NCI-H446 (cell line): ENCODE results near the gene HBD.
"Not testable (repeated sequence)": the region's sequence is repeated elsewhere in the genome, so short reads cannot be mapped to it uniquely, and the experiment has no call there.

ENCODE experiments used
- DNase-seq, 2 experiments: peaks; one replicate each; lab custom pipeline; 2025; lab: John Stamatoyannopoulos, UW

HBD gene

DNA sequence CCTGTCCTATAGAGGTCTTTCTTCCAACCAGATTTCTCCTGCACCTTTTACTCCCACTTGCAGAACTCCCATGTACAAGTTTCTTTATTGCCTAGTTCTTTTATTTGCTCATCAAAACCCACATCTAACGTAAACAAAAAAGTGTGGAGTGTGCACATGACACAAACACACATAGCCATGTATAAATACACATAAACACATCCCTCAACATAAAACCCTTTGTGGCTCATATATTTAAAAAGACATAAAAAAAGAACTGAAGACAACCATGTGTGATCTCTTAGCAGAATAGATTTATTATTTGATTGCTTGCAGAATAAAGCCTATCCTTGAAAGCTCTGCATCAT lies 18.6 kb upstream of the HBD start:
- no peak for DNase-seq

- DNase-seq: no peak
Observed at GRCh38 chr11:5252192-5252918, 18.1 kb upstream of the HBD start.

- DNase-seq: no peak
Observed at GRCh38 chr11:5251746-5252145, 17.5 kb upstream of the HBD start.

DNA sequence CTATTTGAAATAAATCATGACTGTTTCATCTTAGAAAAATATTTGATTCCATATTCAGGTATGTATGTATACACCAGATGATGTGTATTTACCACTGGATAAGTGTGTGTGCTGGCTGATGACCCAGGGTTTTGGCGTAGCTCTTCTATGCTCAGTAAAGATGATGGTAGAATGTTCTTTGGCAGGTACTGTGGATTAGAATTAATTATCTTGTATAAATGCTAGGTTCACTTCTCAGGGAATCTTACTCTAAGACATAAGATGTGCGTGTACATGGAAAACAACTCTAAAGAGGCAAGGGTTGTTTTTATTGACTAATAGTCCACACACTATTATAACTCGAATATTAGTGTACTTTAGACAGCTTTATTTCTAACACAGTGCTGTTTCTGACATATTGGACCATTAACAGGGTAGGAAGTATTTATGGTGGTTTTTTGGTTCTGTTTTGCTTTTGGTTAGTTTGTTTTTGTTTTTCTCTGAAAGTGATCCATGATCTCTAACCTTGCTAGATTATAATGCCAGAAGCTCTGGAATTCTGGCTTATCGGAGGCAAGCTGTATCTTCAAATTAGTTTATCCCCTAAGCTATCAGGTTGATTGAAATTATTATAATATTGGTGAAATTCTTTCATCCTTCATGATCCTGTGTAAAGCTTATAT lies 16.4 kb upstream of the HBD start:
- DNase-seq: no peak

DNA sequence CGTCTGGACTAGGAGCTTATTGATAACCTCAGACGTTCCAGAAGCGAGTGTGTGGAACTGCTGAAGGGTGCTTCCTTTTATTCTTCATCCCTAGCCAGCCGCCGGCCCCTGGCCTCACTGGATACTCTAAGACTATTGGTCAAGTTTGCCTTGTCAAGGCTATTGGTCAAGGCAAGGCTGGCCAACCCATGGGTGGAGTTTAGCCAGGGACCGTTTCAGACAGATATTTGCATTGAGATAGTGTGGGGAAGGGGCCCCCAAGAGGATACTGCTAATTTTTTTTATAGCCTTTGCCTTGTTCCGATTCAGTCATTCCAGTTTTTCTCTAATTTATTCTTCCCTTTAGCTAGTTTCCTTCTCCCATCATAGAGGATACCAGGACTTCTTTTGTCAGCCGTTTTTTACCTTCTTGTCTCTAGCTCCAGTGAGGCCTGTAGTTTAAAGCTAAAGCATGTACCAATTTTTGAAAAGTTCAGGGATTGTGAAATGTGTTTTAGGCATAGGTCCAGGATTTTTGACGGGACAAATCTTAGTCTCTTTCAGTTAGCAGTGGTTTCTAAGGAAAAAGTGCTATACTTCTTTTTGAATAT lies 15.6 kb upstream of the HBD start, which contains the start of gene HBG1:
TSS of gene HBG1 (minus strand) at position 51 of the 590 bp plus-strand sequence. CDS start 53 bp downstream, outside the sequence.
- DNase-seq: not testable (repeated sequence)

DNA sequence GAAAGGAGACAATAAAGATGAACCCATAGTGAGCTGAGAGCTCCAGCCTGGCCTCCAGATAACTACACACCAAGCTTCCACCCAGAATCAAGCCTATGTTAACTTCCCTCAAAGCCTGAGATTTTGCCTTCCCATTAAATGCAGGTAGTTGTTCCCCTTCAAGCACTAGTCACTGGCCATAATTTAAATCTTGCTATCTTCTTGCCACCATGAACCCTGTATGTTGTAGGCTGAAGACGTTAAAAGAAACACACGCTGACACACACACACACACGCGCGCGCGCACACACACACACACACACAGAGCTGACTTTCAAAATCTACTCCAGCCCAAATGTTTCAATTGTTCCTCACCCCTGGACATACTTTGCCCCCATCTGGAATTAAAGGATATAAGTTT lies 14.2 kb upstream of the HBD start:
- DNase-seq: not testable (repeated sequence)

GRCh38 chr11:5247472-5248192 lies 13.3 kb upstream of the HBD start:
- DNase-seq: no peak

GRCh38 chr11:5246772-5247471 lies 12.6 kb upstream of the HBD start:
- no peak for DNase-seq

- DNase-seq: no peak
Observed at GRCh38 chr11:5245155-5245554, 10.9 kb upstream of the HBD start.

- no peak for DNase-seq
Observed at GRCh38 chr11:5243816-5244180, 9.5 kb upstream of the HBD start.

DNA sequence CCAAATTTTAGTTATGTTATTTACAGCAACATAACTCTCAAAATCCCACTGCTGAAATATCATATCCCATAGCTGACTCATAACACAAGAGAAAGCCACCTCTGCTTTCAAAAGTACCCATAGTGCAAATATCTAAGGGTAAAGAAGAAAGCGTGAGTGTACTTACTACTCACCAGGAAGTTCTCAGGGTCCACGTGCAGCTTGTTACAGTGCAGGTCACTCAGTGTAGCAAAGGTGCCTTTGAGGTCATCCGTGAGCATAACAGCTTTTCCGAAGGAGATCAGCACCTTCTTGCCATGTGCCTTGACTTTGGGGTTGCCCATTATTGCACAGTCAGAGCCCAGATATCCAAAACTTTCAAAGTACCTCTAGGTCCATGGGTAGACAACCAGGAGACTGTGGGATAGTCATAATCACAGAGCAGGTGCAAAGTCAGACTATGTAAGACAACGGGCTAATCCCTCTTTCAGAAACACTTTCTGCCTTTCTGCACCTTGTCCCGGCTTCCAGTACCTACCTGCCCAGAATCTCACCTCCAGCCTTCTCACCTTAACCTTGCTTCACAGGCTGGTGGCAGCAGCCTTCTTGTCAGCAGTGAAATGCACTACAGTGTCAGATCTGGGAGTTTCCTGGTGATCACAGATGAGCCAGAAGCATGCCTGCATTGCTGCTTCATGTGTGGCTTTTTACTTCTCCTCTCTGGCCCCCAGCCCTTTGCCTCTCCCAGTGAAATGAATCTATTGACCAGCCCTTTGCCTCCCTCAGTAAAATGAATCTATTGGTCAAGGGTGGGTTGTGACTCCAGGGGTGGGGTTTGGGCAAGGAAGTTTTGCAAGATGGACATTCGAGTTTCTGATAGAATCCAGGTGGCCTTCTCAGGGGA lies 8.9 kb upstream of the HBD start:
- DNase-seq: no peak

DNA sequence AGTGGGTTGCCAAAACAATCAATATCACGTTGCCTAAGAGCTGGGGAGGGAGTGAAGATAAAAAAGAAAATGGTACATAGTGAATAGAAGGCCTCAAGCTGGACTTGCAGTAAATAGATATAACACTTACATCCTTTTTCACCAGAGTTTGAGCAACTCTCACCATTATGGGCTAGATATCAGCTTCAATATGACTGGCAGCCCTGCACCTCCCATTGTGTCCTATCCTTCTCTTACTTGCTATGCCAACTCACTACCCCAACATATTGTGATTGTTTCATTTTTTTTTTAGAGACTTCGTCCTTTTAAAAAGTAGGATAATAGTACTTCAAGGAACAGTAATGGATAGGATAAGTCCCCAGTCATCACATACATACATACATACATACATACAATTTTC lies 7.9 kb upstream of the HBD start:
- no peak for DNase-seq

- no peak for DNase-seq
Observed at GRCh38 chr11:5241458-5241857, 7.2 kb upstream of the HBD start.

DNA sequence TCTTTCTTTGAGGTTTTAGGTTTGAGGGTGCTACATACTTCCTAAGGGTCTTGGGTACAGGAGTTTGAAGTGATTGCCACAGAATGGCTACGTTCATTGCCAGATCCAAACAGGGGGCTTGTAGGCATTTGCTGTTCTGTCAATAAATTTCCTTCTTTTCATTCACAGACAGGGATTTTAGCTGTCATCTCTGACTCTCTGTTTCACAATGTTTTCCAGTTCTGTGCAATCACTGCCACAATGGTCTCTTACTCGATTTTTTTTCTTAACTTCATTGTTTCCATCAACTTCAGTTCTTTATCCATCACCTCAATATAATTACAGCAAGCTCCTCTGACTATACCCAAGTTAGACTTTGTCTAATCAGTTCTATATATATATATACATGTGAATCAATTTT lies 6.2 kb upstream of the HBD start:
- DNase-seq: no peak

- no peak for DNase-seq
Observed at GRCh38 chr11:5240056-5240455, 5.8 kb upstream of the HBD start.

DNA sequence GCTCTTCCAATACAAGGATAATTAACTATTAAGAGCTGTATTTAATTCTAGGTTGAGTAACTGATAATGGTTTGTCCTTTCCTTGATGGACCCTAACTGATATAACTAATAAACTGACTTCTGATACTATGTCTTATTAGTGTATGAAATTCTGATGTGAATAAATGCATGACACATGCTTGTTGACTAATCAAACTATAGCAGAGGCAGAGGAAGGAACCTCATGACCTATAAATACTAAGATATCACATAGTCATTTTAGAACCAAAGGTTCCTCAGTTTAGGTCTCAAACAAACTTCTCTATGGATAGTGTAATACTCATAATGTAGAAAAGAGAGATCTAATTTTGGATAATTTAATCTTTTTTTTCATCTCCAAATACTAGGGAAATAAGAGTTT lies 4.8 kb upstream of the HBD start:
- DNase-seq: no peak

- DNase-seq: no peak
Observed at GRCh38 chr11:5238486-5238885, 4.2 kb upstream of the HBD start.

DNA sequence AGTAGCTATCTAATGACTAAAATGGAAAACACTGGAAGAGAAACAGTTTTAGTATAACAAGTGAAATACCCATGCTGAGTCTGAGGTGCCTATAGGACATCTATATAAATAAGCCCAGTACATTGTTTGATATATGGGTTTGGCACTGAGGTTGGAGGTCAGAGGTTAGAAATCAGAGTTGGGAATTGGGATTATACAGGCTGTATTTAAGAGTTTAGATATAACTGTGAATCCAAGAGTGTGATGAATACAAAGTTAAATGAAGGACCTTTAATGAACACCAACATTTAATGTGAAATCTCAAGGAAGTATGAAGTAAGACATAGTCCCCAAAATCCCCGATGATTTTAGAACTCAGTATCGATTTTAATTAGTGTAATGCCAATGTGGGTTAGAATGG lies 3.1 kb upstream of the HBD start:
- no peak for DNase-seq

GRCh38 chr11:5235364-5236095 lies 1.2 kb upstream of the HBD start:
- no peak for DNase-seq

DNA sequence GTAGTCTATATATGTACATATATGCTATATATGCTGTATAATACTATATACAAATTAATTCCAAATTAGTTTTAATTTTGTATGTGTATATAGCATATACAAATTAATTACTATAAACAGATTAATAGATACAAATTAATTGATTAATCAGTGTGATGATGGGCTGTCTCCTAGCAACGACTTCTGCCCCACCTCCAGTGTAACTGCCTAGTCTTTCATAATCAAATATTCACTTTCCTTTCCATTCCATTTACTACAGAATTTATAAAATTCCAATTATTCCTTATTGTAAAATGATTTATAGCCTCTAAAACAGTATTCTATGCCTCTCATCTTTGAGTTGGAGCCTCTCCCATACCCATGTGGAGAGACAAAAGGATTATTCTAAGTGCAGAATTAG lies 976 bp downstream of the HBD start:
- no peak for DNase-seq

- no peak for DNase-seq
Observed at GRCh38 chr11:5232821-5233220, 1.5 kb downstream of the HBD start.
